ENCODE results near the gene NCOA5.

The NCOA5 gene

DNA sequence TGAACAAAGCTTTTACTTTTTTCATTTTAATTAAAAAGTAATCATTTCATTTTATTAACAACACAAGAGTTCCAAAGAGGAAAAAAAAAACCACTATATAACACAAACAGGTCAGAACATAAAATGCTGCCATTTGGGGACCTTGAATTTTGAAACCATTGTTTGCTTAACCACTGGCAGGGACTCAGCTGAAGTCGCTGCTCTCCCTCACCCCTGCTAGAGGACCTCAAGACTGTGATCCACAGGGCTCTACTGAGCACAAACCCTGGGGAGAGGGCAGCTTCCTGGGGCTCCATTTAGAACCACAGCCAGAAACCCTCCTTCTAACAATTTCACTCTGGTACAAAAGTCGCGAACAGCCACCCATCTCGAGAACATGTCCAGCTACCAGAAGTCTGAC lies 28.8 kb downstream of the NCOA5 start:
- Histone ChIP-seq H4K8ac (ENCODE audit: low read depth, low read length) (no peak overlapping the region), H2BK120ac (ENCODE audit: low read depth, low read length) (no peak overlapping the region), H3K9ac (ENCODE audit: low read length) (no peak overlapping the region), H3K56ac (ENCODE audit: low read length) (no peak overlapping the region), H2BK5ac (ENCODE audit: low read length) (no peak overlapping the region), H3K27ac (ENCODE audit: low read depth, low read length) (no peak overlapping the region), H4K5ac (ENCODE audit: low read length) (no peak overlapping the region), H2AK5ac (ENCODE audit: low read length) (no peak overlapping the region), H3K4ac (ENCODE audit: low read depth, low read length) (no peak overlapping the region), H3K4me1 (ENCODE audit: control insufficient read depth, low read depth, low read length) (peaks cover 2% of the 10 kb centered on the region), H3K36me3 (ENCODE audit: control insufficient read depth, insufficient read depth, low read length) (peaks cover 22% of the 10 kb centered on the region), H3K27me3 (ENCODE audit: insufficient read depth, low read length, poor library complexity) (peaks cover 12% of the 10 kb centered on the region), H3K23ac (ENCODE audit: low read length) (no peak overlapping the region), H2BK15ac (replicated peaks; ENCODE audit: low read depth) (no peak overlapping the region), H3K4me2 (ENCODE audit: low read length) (no peak overlapping the region), H3K79me1 (ENCODE audit: low read length) (no peaks in the 10 kb centered on the region), H3K79me2 (ENCODE audit: control insufficient read depth, insufficient read depth, low read length) (no peaks in the 10 kb centered on the region), H3K18ac (ENCODE audit: low read length) (no peak overlapping the region), H3K4me3 (ENCODE audit: low read length) (no peak overlapping the region)
- WGBS (ENCODE audit: extremely low coverage, insufficient coverage, low lambda C conversion rate), result no CpG with 5 or more reads among the region's 4 CpGs
- DNase-seq, result no peak

DNA sequence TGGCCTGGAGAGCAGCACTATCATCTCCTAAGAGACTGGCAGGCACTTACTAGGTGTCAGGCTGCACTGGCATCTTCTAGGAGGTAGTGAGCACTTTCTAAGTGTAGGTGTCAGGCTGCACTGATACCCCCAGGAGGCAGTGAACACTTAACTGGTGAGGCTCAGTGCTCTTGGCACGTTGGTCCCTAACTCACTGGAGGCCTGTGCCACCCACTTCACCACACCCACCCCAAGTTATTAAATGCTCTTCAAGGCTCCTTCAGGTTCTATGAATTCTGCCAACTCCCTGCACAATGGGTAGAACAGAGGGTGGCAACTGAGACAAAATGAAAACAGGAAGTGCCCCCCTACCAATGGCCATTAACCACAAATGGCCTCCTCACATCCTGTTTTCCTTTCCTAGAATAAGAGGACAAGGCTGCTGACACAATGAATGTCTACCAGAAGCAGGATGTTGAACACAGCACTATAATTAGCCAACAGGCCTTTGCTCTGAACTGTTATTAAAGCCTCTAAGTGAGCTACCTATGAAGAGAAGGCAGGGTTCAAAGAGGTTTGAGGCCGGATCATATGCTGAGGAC lies 29.4 kb downstream of the NCOA5 start:
- no peaks in the 10 kb centered on the region for H3K79me1 ChIP-seq (ENCODE audit: low read length)
- H3K4me2 ChIP-seq (ENCODE audit: low read length), result no peak overlapping the region
- H2BK120ac ChIP-seq (ENCODE audit: low read depth, low read length), result no peak overlapping the region
- no peak overlapping the region for H4K8ac ChIP-seq (ENCODE audit: low read depth, low read length)
- H2BK5ac ChIP-seq (ENCODE audit: low read length), result no peak overlapping the region
- H3K56ac ChIP-seq (ENCODE audit: low read length), result no peak overlapping the region
- H3K4ac ChIP-seq (ENCODE audit: low read depth, low read length), result no peak overlapping the region
- H3K9ac ChIP-seq (ENCODE audit: low read length), result no peak overlapping the region
- no CpG with 5 or more reads among the region's 2 CpGs for WGBS (ENCODE audit: extremely low coverage, insufficient coverage, low lambda C conversion rate)
- no peak overlapping the region for H3K27ac ChIP-seq (ENCODE audit: low read depth, low read length)
- no peak overlapping the region for H3K23ac ChIP-seq (ENCODE audit: low read length)
- no peak overlapping the region for H4K5ac ChIP-seq (ENCODE audit: low read length)
- no peaks in the 10 kb centered on the region for H3K79me2 ChIP-seq (ENCODE audit: control insufficient read depth, insufficient read depth, low read length)
- no peak overlapping the region for H3K4me3 ChIP-seq (ENCODE audit: low read length)
- no peak for DNase-seq
- no peak overlapping the region for H3K18ac ChIP-seq (ENCODE audit: low read length)
- H3K27me3 ChIP-seq (ENCODE audit: insufficient read depth, low read length, poor library complexity), result peaks cover 12% of the 10 kb centered on the region
- H3K36me3 ChIP-seq (ENCODE audit: control insufficient read depth, insufficient read depth, low read length), result peaks cover 22% of the 10 kb centered on the region
- no peak overlapping the region for H2AK5ac ChIP-seq (ENCODE audit: low read length)
- H2BK15ac ChIP-seq (replicated peaks; ENCODE audit: low read depth), result no peak overlapping the region
- H3K4me1 ChIP-seq (ENCODE audit: control insufficient read depth, low read depth, low read length), result peaks cover 2% of the 10 kb centered on the region

DNA sequence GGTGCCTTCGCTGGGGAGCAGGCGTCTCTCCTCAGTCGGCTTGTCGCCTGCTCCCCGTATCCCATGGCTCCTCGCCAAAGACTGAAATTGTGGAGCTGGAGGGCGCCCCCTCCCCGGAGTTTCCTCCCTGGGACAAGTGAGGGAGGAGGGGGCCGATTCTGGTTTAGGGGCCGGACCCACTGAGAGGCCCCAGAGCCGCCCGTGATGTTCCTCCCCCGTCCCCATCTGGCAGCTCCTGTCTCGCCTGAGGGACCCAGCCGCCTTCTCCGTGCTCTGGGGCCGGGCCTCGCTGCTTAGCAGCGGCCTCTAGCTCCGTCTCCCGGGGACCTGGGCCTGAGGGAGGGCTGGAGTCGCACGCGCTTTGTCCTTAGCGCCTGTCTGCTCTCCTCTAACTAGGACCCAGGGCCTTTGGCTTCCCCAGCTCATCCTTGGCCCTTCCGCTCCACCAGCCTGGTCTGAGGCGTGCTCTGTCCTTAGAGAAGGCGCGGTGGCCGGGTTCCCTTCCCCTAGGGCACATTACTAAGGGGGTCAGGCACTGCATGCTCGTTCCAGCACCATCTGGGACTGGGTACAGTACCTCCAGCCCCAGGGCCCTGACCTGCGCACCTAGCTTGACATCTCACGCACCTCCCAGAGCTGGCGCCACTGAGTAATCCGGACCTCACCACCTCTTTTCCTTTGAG lies 31.0 kb downstream of the NCOA5 start:
- peaks cover 14% of the 10 kb centered on the region for H3K36me3 ChIP-seq (ENCODE audit: control insufficient read depth, insufficient read depth, low read length)
- H3K27me3 ChIP-seq (ENCODE audit: insufficient read depth, low read length, poor library complexity), result peaks cover 12% of the 10 kb centered on the region
- peaks cover 2% of the 10 kb centered on the region for H3K4me1 ChIP-seq (ENCODE audit: control insufficient read depth, low read depth, low read length)
- H3K79me1 ChIP-seq (ENCODE audit: low read length), result no peaks in the 10 kb centered on the region
- H2BK5ac ChIP-seq (ENCODE audit: low read length), result no peak overlapping the region
- no peak overlapping the region for H2BK120ac ChIP-seq (ENCODE audit: low read depth, low read length)
- no peak overlapping the region for H3K4me3 ChIP-seq (ENCODE audit: low read length)
- H3K23ac ChIP-seq (ENCODE audit: low read length), result peak overlapping the region; percentile 56
- H2BK15ac ChIP-seq (replicated peaks; ENCODE audit: low read depth), result no peak overlapping the region
- no peak overlapping the region for H4K5ac ChIP-seq (ENCODE audit: low read length)
- H3K56ac ChIP-seq (ENCODE audit: low read length), result peak overlapping the region; percentile 3
- H3K27ac ChIP-seq (ENCODE audit: low read depth, low read length), result no peak overlapping the region
- no peaks in the 10 kb centered on the region for H3K79me2 ChIP-seq (ENCODE audit: control insufficient read depth, insufficient read depth, low read length)
- DNase-seq, result peak; percentile 60
- no peak overlapping the region for H2AK5ac ChIP-seq (ENCODE audit: low read length)
- H3K9ac ChIP-seq (ENCODE audit: low read length), result peak overlapping the region; percentile 24
- H3K18ac ChIP-seq (ENCODE audit: low read length), result no peak overlapping the region
- WGBS (ENCODE audit: extremely low coverage, insufficient coverage, low lambda C conversion rate), result no CpG with 5 or more reads among the region's 35 CpGs
- H3K4ac ChIP-seq (ENCODE audit: low read depth, low read length), result no peak overlapping the region
- no peak overlapping the region for H4K8ac ChIP-seq (ENCODE audit: low read depth, low read length)
- H3K4me2 ChIP-seq (ENCODE audit: low read length), result peak overlapping the region; percentile 14

DNA sequence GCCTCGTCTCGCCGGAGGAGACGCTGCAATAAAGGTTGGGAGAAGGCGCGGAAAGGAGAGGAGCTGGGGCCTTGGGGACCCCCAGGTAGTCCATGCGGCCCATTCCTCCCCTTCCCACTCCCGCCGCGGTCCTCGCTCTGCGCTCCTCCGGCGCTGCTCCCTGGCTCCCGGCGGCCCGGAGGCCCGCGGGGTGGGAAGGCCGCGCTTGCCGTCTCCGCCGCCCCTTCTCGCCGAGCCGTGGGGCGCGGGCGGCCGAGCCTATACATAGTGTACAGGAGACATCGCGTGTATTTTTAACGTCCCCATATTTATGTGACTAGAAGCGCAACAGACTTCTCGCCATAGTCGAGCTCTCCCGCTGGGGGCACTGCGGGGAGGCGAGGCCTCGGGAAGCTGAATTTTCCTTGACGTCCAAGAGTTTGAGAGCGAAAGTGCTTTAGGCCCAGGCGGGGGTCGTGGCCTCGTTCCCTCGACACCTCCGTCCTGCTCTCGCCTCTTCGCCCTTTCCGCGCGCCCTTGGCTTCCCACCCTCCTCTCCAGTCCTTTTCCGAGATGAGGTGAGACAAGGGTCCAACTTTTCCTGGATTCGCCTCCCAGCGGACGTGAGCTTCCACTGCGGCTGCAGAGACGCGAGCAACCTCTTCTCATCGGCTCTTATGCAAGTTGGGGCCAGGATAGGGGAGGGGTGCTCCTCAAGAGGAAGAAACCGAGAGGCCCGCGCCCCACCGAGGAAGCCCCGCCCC lies 31.7 kb downstream of the NCOA5 start:
- Histone ChIP-seq H2AK5ac (ENCODE audit: low read length) (no peak overlapping the region), H3K27me3 (ENCODE audit: insufficient read depth, low read length, poor library complexity) (peaks cover 12% of the 10 kb centered on the region), H2BK15ac (replicated peaks; ENCODE audit: low read depth) (no peak overlapping the region), H2BK120ac (ENCODE audit: low read depth, low read length) (no peak overlapping the region), H3K4me3 (ENCODE audit: low read length) (no peak overlapping the region), H4K8ac (ENCODE audit: low read depth, low read length) (no peak overlapping the region), H3K56ac (ENCODE audit: low read length) (no peak overlapping the region), H3K18ac (ENCODE audit: low read length) (no peak overlapping the region), H4K5ac (ENCODE audit: low read length) (no peak overlapping the region), H3K9ac (ENCODE audit: low read length) (no peak overlapping the region), H3K23ac (ENCODE audit: low read length) (no peak overlapping the region), H3K4me2 (ENCODE audit: low read length) (peak overlapping the region; percentile 23), H3K79me1 (ENCODE audit: low read length) (no peaks in the 10 kb centered on the region), H3K79me2 (ENCODE audit: control insufficient read depth, insufficient read depth, low read length) (no peaks in the 10 kb centered on the region), H3K4ac (ENCODE audit: low read depth, low read length) (no peak overlapping the region), H3K36me3 (ENCODE audit: control insufficient read depth, insufficient read depth, low read length) (peaks cover 10% of the 10 kb centered on the region), H3K4me1 (ENCODE audit: control insufficient read depth, low read depth, low read length) (peaks cover 2% of the 10 kb centered on the region), H3K27ac (ENCODE audit: low read depth, low read length) (no peak overlapping the region), H2BK5ac (ENCODE audit: low read length) (no peak overlapping the region)
- DNase-seq, result peak; percentile 83
- no CpG with 5 or more reads among the region's 66 CpGs for WGBS (ENCODE audit: extremely low coverage, insufficient coverage, low lambda C conversion rate)

DNA sequence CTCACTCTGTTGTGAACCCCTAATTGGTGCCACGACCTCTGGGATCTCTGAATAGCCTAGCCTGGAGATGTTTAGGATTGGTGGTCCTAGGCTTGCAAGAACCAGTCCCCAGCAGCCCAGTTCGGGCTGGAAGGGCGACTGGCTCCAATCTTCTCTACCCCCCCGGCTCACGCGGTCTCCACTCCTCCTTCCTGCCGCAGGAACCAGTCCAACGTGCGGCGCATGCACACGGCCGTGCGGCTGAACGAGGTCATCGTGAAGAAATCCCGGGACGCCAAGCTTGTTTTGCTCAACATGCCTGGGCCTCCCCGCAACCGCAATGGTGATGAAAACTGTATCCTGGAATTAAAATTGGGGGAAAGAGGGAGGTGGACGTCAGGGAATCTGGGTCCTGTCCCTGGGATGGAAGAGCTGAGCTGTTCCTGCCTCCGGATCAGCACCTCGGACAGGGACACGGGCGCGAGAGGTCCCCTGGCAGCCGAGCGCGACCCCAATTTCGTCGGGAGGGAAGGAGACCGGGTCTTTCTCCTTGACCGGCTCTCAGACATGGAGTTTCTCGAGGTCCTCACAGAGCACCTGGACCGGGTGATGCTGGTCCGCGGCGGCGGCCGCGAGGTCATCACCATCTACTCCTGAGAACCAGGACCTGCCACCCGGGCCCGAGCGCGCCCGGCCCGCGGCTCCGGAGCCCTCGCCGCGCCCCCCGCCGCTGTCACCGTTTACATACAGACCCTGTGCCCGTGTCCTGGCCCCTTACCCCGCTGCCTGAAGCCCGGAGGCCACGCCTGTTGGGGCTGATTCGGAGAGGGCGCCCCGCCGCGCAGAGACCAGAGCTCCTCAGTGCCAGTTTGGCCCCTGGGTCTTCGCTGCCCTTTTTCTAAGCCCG lies 32.5 kb downstream of the NCOA5 start:
- Histone ChIP-seq H2BK5ac (ENCODE audit: low read length) (no peak overlapping the region), H3K18ac (ENCODE audit: low read length) (no peak overlapping the region), H3K27me3 (ENCODE audit: insufficient read depth, low read length, poor library complexity) (peaks cover 12% of the 10 kb centered on the region), H2AK5ac (ENCODE audit: low read length) (no peak overlapping the region), H3K56ac (ENCODE audit: low read length) (no peak overlapping the region), H3K4me1 (ENCODE audit: control insufficient read depth, low read depth, low read length) (peaks cover 2% of the 10 kb centered on the region), H3K27ac (ENCODE audit: low read depth, low read length) (no peak overlapping the region), H4K8ac (ENCODE audit: low read depth, low read length) (no peak overlapping the region), H3K4me3 (ENCODE audit: low read length) (no peak overlapping the region), H2BK120ac (ENCODE audit: low read depth, low read length) (no peak overlapping the region), H3K4ac (ENCODE audit: low read depth, low read length) (no peak overlapping the region), H3K79me1 (ENCODE audit: low read length) (no peaks in the 10 kb centered on the region), H2BK15ac (replicated peaks; ENCODE audit: low read depth) (no peak overlapping the region), H3K4me2 (ENCODE audit: low read length) (no peak overlapping the region), H3K9ac (ENCODE audit: low read length) (no peak overlapping the region), H3K79me2 (ENCODE audit: control insufficient read depth, insufficient read depth, low read length) (no peaks in the 10 kb centered on the region), H3K23ac (ENCODE audit: low read length) (no peak overlapping the region), H3K36me3 (ENCODE audit: control insufficient read depth, insufficient read depth, low read length) (peaks cover 6% of the 10 kb centered on the region), H4K5ac (ENCODE audit: low read length) (no peak overlapping the region)
- peak; percentile 69 for DNase-seq
- WGBS (ENCODE audit: extremely low coverage, insufficient coverage, low lambda C conversion rate), result no CpG with 5 or more reads among the region's 65 CpGs
